Activated CD8-positive, alpha-beta memory T cell treated with anti-CD3 and anti-CD28 coated beads, Interleukin-2, amount 10 ng/mL, durations not matched to agents 7 days and 5 days (primary cell): ENCODE data around the gene DACT2. TPM values are rescaled to one million over a fixed set of nuclear protein-coding genes. Genes with fewer than 3 reads are reported as not detected.
"Not testable (repeated sequence)": the region's sequence is repeated elsewhere in the genome, so short reads cannot be mapped to it uniquely, and the experiment has no call there.

ENCODE experiments used
- ATAC-seq: fragments of 150-1000 bp; cut with Tn5 transposase; one replicate; pipeline ENCODE4 v1.10.0; 2021; ENCODE audit warnings: moderate library complexity
- CTCF ChIA-PET: fragments of 350-600 bp; sonication (Branson Sonifier 250); formaldehyde crosslinking; loops from one replicate; lab custom pipeline; 2021; ENCODE audit warnings: antibody characterized with exemption; lab: Charles Lee
- DNase-seq: peaks from one replicate; pipeline ENCODE4 v3.0.0-alpha.2; 2020
- H3K27ac Mint-ChIP-seq: one replicate; pipeline ENCODE4 v1.8.0; 2021; ENCODE audit warnings: mild to moderate bottlenecking, mixed read lengths
- H3K27me3 Mint-ChIP-seq: one replicate; pipeline ENCODE4 v1.8.0; 2021; ENCODE audit warnings: mixed read lengths
- H3K36me3 Mint-ChIP-seq: one replicate; pipeline ENCODE4 v1.8.0; 2021; ENCODE audit warnings: mild to moderate bottlenecking, mixed read lengths
- H3K4me1 Mint-ChIP-seq: one replicate; pipeline ENCODE4 v1.8.0; 2021; ENCODE audit warnings: mixed read lengths
- H3K4me3 Mint-ChIP-seq: one replicate; pipeline ENCODE4 v1.8.0; 2021; ENCODE audit warnings: mild to moderate bottlenecking, moderate library complexity, mixed read lengths
- H3K9me3 Mint-ChIP-seq: one replicate; pipeline ENCODE4 v1.8.0; 2022; ENCODE audit warnings: low read depth, mixed read lengths
- total RNA-seq, 2 experiments: library from RNA; stranded (reverse); gene quantifications; one replicate each; pipeline ENCODE4 v1.2.3, GENCODE V29; 2021

The DACT2 gene
- total RNA-seq, 2 experiments from 2014 or later = 0.91 TPM; not detected in 1

DNA sequence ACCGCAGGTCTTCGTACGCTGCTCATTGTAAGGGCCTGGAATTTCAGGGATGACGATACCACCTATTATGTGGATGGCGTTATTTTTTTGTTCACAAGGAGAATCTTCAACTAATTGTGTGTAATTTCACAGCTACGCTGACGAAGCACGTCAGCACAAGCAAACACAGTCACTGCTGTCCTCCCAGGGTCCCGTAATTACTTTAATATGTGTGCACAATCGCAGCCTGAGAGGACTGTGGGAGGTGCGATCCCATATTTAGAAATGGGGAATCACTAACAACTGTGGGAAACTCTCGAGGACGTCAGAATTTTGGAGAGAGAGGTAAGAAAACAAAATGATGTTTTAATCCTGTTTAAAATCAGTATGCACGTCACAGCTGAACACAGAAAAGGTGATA lies 40.2 kb upstream of the DACT2 start:
- CTCF ChIA-PET = no interaction called here

DNA sequence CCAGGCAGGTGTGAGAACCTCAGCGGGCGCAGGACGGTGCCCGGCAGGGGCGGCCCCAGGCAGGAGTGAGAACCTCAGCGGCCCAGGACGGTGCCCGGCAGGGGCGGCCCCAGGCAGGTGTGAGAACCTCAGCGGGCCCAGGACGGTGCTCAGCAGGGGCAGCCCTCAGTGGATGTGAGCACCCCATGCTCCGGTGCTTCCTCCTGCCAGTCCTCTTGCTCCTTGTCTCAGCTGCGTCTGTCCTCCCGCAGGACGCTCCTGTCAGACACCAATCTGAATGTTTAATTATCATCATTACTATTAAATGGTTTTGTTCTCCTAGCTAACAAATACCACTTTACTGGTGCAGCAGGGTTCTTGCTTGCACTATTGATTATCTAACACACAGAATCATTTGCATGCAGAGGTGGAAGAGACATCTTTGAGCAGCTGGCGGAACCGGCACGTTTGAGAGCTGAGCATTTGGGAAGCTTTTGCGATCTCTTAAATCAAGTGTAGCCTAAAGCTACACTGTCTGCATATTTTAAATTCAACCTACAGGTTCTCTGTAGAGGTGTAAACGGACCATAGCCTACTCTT lies 39.4 kb upstream of the DACT2 start:
- no peak for DNase-seq
- no peaks in the 10 kb centered on the region for H3K9me3 Mint-ChIP-seq
- H3K27ac Mint-ChIP-seq = no peak overlapping the region
- no peaks in the 10 kb centered on the region for H3K4me1 Mint-ChIP-seq
- no peaks in the 10 kb centered on the region for H3K27me3 Mint-ChIP-seq
- H3K4me3 Mint-ChIP-seq = no peak overlapping the region
- ATAC-seq = no peak
- H3K36me3 Mint-ChIP-seq = no peaks in the 10 kb centered on the region
- CTCF ChIA-PET = no interaction called here

More for the DNA sequence above, 40.2 kb upstream of the DACT2 start:
- no peak for ATAC-seq
- no peak for DNase-seq
- Mint-ChIP-seq H3K9me3 (no peaks in the 10 kb centered on the region), H3K4me3 (no peak overlapping the region), H3K27ac (no peak overlapping the region), H3K27me3 (no peaks in the 10 kb centered on the region), H3K36me3 (no peaks in the 10 kb centered on the region), H3K4me1 (no peaks in the 10 kb centered on the region)

GRCh38 chr6:168356872-168357271 lies 37.3 kb upstream of the DACT2 start:
- H3K4me1 Mint-ChIP-seq, H3K9me3 Mint-ChIP-seq, H3K36me3 Mint-ChIP-seq, ATAC-seq, H3K27ac Mint-ChIP-seq, DNase-seq, H3K4me3 Mint-ChIP-seq, CTCF ChIA-PET, H3K27me3 Mint-ChIP-seq: not testable (repeated sequence)

DNA sequence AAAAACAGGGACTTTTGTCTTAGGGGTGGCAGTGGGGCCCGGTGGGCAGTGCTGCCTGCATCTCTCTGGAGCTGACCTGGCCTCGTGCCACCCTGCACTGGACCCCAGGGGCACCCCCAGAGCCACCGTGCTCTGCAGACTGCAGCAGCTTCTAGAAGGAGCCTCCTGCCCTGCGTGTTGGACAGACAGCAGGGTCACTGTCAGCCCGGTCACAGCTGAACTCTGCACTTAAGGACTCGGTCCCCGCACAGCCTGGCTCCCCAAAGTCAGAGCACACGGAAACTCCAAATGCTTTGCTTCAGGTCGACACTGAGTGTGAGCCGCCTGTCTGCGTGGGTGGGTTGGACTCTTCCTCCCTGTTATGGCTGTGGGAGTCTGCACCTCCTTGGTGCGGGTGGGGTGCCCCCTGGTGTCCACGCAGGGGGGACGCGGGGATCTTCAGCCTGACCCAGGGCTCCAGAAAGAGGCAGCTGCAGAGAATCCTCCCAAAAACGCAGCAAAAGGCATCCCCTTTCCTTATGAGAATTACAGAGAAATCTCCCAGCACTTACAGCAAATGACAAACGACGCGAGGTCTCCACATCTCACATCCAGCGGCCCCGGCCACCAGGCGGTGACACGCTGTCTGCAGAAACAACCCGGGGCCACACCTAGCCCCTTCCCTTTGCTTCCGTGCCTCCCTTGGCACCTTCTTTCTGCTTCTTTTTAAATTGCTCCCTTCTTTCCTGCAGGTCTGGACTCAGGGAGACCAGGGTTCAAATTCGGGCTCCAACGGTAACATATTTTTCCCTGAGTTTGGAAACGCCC lies 36.3 kb upstream of the DACT2 start:
- Mint-ChIP-seq H3K27me3 (no peaks in the 10 kb centered on the region), H3K9me3 (no peaks in the 10 kb centered on the region), H3K4me1 (no peaks in the 10 kb centered on the region), H3K4me3 (no peak overlapping the region), H3K27ac (no peak overlapping the region), H3K36me3 (no peaks in the 10 kb centered on the region)
- no peak for ATAC-seq
- DNase-seq = no peak
- CTCF ChIA-PET = no interaction called here

DNA sequence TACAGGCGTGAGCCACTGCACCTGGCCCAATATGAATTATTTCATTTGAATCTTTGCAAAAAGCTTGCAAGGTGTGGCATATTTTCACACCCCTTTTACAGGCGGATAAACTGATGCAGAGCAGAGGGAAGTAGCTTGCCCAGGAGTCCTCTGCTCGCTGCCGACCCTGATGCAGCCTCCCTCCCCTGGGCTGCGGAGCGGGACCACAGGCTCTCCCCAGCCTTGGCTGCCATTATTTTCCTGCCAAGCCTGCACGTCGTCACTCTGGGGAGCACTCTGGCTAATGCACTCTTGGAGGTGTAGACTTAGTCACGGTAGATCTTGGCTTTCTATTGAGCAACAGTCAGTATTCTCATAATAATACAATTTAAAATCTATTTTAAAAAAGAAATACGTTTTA lies 34.8 kb upstream of the DACT2 start:
- Mint-ChIP-seq H3K4me1 (peaks cover 7% of the 10 kb centered on the region), H3K27ac (no peak overlapping the region), H3K27me3 (no peaks in the 10 kb centered on the region), H3K36me3 (no peaks in the 10 kb centered on the region), H3K4me3 (no peak overlapping the region), H3K9me3 (peaks cover 3% of the 10 kb centered on the region)
- DNase-seq (no peak), ATAC-seq (no peak)
- CTCF ChIA-PET = interaction anchor here (0.6 kb wide), 1 partner anchor 191 kb away, joined by 3 read pairs; no protein-coding TSS in a partner anchor

DNA sequence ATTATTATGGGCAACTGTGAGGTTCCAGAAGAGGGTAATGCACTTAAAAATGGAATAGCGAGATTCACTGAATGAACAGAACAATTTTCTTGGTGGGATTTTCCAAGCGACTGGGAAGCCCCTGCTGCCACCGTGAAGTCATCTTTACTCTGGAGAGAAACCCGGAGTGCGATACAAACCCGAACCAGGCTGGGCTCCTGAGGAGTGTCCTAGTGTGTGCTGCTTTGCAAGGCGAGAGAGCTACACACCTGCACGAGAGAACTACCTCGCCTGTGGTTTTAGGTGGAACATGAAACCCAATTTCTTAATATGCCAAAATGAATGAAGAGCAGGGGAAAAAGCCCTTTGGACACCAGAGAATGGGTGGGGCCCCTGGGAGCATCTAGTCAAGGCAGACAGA lies 33.5 kb upstream of the DACT2 start:
- CTCF ChIA-PET = no interaction called here
- DNase-seq (no peak), ATAC-seq (no peak)
- no peak overlapping the region for H3K27ac Mint-ChIP-seq
- no peak overlapping the region for H3K4me3 Mint-ChIP-seq
- no peaks in the 10 kb centered on the region for H3K27me3 Mint-ChIP-seq
- peaks cover 4% of the 10 kb centered on the region for H3K9me3 Mint-ChIP-seq
- no peaks in the 10 kb centered on the region for H3K36me3 Mint-ChIP-seq
- peaks cover 7% of the 10 kb centered on the region for H3K4me1 Mint-ChIP-seq

DNA sequence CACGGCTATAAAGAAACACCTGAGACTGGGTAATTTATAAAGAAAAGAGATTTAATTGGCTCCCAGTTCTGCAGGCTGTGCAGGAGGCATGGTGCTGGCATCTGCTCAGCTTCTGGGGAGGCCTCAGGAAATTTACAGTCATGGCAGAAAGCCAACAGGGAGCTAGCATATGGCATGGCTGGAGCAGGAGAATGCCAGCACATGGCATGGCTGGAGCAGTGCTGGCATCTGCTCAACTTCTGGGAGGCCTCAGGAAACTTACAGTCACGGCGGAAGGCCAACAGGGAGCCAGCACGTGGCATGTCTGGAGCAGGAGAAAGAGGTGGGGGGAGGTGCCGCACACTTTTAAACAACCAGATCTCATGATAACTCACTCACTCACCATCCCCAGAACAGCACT lies 32.5 kb upstream of the DACT2 start:
- no peak overlapping the region for H3K4me3 Mint-ChIP-seq
- H3K4me1 Mint-ChIP-seq = peaks cover 7% of the 10 kb centered on the region
- H3K36me3 Mint-ChIP-seq = no peaks in the 10 kb centered on the region
- DNase-seq (no peak), ATAC-seq (no peak)
- peaks cover 3% of the 10 kb centered on the region for H3K27me3 Mint-ChIP-seq
- H3K9me3 Mint-ChIP-seq = peaks cover 4% of the 10 kb centered on the region
- no peak overlapping the region for H3K27ac Mint-ChIP-seq
- CTCF ChIA-PET = no interaction called here

DNA sequence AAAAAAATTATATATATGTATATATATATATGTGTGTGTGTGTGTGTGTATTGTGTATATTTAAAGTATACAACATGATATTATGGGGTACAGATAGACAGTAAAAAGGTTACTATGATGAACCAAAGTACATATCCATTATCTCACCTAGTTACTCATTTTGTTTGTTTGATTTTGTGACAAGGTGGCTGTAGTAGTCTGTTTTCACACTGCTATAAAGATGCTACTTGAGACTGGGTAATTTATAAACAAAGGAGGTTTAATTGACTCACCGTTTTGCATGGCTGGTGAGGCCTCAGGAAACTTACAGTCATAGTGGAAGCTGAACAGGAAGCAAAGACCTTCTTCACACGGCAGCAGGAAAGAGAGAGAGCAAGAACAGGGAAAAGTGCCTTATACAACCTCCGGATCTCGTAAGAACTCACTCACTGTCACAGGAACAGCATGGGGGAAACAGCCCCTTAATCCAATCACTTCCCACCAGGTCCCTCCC lies 30.2 kb upstream of the DACT2 start:
- ATAC-seq (no peak), DNase-seq (no peak)
- H3K9me3 Mint-ChIP-seq = peaks cover 4% of the 10 kb centered on the region
- H3K4me3 Mint-ChIP-seq = no peak overlapping the region
- peaks cover 7% of the 10 kb centered on the region for H3K27me3 Mint-ChIP-seq
- no peak overlapping the region for H3K27ac Mint-ChIP-seq
- CTCF ChIA-PET = no interaction called here
- peaks cover 7% of the 10 kb centered on the region for H3K4me1 Mint-ChIP-seq
- no peaks in the 10 kb centered on the region for H3K36me3 Mint-ChIP-seq

DNA sequence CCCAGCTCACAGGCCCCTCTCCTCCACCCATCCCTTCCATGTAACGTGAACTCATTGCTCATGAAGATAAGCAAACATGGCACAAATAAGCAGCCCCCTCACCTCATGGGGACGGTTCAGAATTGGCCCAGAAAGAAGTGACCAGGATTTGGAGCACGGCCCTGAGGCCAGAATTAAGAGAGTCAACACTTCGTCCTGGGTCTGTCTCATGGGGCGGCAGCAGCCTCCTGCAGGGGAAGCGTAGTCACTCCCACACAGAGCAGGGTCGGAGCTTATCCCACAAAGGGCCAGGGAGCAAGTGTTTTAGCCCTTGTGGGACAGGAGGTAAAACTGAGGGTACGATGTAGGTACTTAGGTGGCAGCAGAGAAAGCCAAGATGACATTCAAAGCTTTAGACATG lies 28.6 kb upstream of the DACT2 start:
- DNase-seq (no peak), ATAC-seq (no peak)
- H3K9me3 Mint-ChIP-seq = peaks cover 4% of the 10 kb centered on the region
- no peak overlapping the region for H3K27ac Mint-ChIP-seq
- H3K4me3 Mint-ChIP-seq = no peak overlapping the region
- CTCF ChIA-PET = no interaction called here
- no peaks in the 10 kb centered on the region for H3K36me3 Mint-ChIP-seq
- H3K4me1 Mint-ChIP-seq = peaks cover 7% of the 10 kb centered on the region
- H3K27me3 Mint-ChIP-seq = peaks cover 10% of the 10 kb centered on the region

- Mint-ChIP-seq H3K4me3 (no peak overlapping the region), H3K36me3 (no peaks in the 10 kb centered on the region), H3K4me1 (peaks cover 7% of the 10 kb centered on the region), H3K9me3 (peaks cover 4% of the 10 kb centered on the region), H3K27ac (no peak overlapping the region), H3K27me3 (peaks cover 10% of the 10 kb centered on the region)
- CTCF ChIA-PET = no interaction called here
- DNase-seq (no peak), ATAC-seq (no peak)
Observed at GRCh38 chr6:168347615-168348014, 28.0 kb upstream of the DACT2 start.

DNA sequence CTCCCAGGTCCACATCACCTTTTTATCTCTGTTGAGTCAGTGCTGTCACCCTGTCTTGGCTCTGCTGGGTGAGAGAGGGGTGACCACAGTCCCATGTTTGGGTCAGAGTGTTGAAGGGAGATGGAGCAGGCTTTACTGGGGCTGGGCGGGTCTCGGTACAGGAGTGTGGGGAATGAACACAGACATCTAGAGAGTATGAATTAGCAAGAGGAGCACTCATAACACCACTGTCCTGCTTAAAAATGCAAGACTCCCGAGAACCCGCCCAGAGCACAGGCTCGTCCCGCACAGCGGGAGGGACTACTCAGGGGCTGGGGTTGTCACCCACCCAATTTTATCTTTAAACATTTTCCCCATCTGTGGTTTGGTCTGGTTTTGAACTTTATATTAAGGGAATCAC lies 27.5 kb upstream of the DACT2 start:
- Mint-ChIP-seq H3K36me3 (no peaks in the 10 kb centered on the region), H3K27me3 (peaks cover 10% of the 10 kb centered on the region), H3K4me3 (no peak overlapping the region), H3K9me3 (peaks cover 4% of the 10 kb centered on the region), H3K4me1 (peaks cover 7% of the 10 kb centered on the region), H3K27ac (no peak overlapping the region)
- DNase-seq (no peak), ATAC-seq (no peak)
- CTCF ChIA-PET = no interaction called here

DNA sequence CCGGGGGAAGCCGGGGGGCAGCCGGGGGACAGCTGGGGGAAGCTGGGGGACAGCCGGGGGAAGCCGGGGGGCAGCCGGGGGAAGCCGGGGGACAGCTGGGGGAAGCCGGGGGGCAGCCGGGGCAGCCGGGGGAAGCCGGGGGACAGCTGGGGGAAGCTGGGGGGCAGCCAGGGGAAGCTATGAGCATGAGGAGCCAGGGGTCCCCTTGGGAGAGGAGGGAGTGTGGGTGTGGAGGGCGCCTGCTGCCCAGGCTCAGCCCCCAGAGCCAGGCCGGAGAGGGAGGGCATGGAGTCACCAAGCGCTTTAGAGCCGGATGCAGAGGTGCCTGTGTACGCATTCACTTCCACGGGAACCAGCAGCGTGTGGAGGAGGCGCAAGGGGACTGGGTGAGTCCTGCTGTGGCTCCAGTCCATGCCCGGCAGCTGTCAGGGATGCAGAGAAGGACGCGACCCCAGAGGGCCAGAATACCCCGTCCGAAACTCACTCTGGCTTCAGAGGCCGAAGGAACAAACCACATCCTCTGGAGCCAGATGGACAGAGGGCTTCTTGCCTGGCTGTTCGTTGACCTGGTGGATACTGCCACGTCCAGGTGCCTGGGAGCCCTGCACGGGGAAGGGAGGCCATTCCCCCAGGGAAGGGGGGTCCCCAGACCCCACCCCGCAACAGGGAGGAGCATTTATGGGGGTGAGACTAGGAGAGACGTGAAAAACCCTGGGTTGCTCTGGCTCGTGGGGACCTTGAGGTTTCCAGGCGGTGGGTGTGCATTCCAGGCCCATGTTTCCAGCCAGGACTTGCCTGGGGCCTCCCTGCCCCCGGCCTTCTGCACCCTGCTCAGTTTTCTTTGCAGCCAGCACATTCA lies 26.5 kb upstream of the DACT2 start:
- DNase-seq (no peak), ATAC-seq (no peak)
- Mint-ChIP-seq H3K36me3 (no peaks in the 10 kb centered on the region), H3K27me3 (peaks cover 10% of the 10 kb centered on the region), H3K9me3 (peaks cover 4% of the 10 kb centered on the region), H3K4me1 (peaks cover 7% of the 10 kb centered on the region), H3K27ac (no peak overlapping the region), H3K4me3 (no peak overlapping the region)
- CTCF ChIA-PET = no interaction called here

DNA sequence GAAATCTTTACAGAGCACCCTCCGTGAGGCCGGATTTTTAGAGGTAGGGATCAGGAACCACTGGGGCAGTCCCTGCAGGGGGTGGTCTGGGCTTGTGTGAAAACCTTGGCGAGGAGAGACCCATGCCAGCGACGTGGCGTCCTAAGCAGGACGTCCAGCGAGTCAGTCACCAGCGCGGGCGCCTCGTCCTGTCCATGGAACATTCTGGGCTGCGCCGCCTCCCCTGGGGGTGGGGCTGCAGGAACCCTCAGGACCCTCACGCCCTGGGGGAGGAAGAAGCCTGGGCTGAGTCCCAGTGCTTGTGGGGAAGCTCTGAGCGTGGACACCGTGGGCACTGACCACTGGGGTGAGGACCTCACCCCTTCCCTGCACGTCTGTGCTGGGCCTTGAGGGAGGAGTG lies 25.7 kb upstream of the DACT2 start:
- Mint-ChIP-seq H3K27me3 (peaks cover 10% of the 10 kb centered on the region), H3K4me3 (no peak overlapping the region), H3K4me1 (peaks cover 6% of the 10 kb centered on the region), H3K36me3 (no peaks in the 10 kb centered on the region), H3K27ac (no peak overlapping the region), H3K9me3 (peaks cover 2% of the 10 kb centered on the region)
- DNase-seq = no peak
- no peak for ATAC-seq
- CTCF ChIA-PET = no interaction called here
